Fibroblast of gingiva (primary cell): ENCODE data around the gene OLFML2A.
"Not testable (repeated sequence)": the region's sequence is repeated elsewhere in the genome, so short reads cannot be mapped to it uniquely, and the experiment has no call there.

Experiments
- DNase-seq: peaks from one replicate; pipeline ENCODE4 v3.0.0-alpha.2; 2011; ENCODE audit warnings: low read depth

OLFML2A gene

GRCh38 chr9:124761196-124761595, 15.7 kb upstream of the OLFML2A start:
- no peak for DNase-seq

GRCh38 chr9:124761710-124762109, 15.2 kb upstream of the OLFML2A start:
- DNase-seq = no peak

GRCh38 chr9:124762633-124763032, 14.3 kb upstream of the OLFML2A start:
- DNase-seq = no peak

GRCh38 chr9:124764774-124765438, 12.0 kb upstream of the OLFML2A start:
- DNase-seq = no peak

- DNase-seq = no peak
Measured at GRCh38 chr9:124765439-124765835, 11.5 kb upstream of the OLFML2A start.

- DNase-seq = no peak
Measured at GRCh38 chr9:124766326-124766725, 10.6 kb upstream of the OLFML2A start.

- DNase-seq = no peak
Measured at GRCh38 chr9:124766815-124767554, 9.9 kb upstream of the OLFML2A start.

GRCh38 chr9:124767821-124768220, 9.1 kb upstream of the OLFML2A start:
- DNase-seq = no peak

- no peak for DNase-seq
Measured at GRCh38 chr9:124768334-124768733, 8.6 kb upstream of the OLFML2A start.

GRCh38 chr9:124768750-124769548, 8.0 kb upstream of the OLFML2A start:
- no peak for DNase-seq

- DNase-seq = no peak
Measured at GRCh38 chr9:124769549-124770358, 7.2 kb upstream of the OLFML2A start.

- DNase-seq = no peak
Measured at GRCh38 chr9:124770359-124771020, 6.4 kb upstream of the OLFML2A start.

- DNase-seq = peak; percentile 92
Measured at GRCh38 chr9:124771021-124771866, 5.7 kb upstream of the OLFML2A start, which contains the start of gene NR6A1. TSS of gene NR6A1 (minus strand) at chr9:124771311.

GRCh38 chr9:124771867-124772679, 4.9 kb upstream of the OLFML2A start:
- DNase-seq = peak; percentile 53

GRCh38 chr9:124772877-124773276, 4.1 kb upstream of the OLFML2A start:
- DNase-seq = not testable (repeated sequence)

GRCh38 chr9:124773473-124774128, 3.3 kb upstream of the OLFML2A start:
- DNase-seq = no peak

GRCh38 chr9:124774129-124774978, 2.6 kb upstream of the OLFML2A start:
- peak; percentile 64 for DNase-seq

GRCh38 chr9:124776618-124776953, 347 bp upstream of the OLFML2A start:
- DNase-seq = no peak
